Measurements from ENCODE around the gene GAB1. TPM values are rescaled to one million over a fixed set of nuclear protein-coding genes. Genes with fewer than 3 reads are reported as not detected.

GAB1 gene
- 5.1 and 8.7 TPM in 2 replicates for total RNA-seq

DNA sequence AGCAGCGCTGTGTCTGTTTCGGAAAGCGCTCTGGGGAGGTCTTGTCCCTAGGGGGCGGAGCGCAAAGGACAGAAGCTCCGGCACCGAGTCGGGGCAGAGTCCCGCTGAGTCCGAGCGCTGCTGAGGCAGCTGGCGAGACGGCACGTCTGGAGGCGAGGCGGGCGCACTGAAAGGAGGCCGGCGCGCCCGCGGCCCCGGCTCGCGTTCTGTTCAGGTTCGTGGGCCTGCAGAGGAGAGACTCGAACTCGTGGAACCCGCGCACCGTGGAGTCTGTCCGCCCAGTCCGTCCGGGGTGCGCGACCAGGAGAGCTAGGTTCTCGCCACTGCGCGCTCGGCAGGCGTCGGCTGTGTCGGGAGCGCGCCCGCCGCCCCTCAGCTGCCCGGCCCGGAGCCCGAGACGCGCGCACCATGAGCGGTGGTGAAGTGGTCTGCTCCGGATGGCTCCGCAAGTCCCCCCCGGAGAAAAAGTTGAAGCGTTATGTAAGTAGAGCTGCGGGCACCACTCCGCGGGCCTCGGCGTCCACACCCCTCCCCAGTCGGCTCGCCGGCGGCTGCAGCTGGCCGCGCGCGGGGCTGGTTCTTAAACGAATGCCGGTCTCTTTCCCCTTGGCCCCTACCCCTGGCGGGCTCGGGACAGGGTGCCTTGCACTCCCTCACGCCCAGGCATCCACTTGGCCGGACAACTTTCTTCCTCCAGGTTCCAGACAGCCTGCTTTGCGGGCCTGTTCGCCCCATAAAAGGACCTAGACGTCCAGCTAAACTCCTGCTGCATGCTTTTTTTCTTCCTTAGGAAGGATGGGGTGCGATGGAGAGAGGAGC, at the start of gene GAB1:
GAB1 (plus strand) TSS at position 96 of the 819 bp plus-strand sequence; CDS start at position 409, 313 bp downstream.

DNA sequence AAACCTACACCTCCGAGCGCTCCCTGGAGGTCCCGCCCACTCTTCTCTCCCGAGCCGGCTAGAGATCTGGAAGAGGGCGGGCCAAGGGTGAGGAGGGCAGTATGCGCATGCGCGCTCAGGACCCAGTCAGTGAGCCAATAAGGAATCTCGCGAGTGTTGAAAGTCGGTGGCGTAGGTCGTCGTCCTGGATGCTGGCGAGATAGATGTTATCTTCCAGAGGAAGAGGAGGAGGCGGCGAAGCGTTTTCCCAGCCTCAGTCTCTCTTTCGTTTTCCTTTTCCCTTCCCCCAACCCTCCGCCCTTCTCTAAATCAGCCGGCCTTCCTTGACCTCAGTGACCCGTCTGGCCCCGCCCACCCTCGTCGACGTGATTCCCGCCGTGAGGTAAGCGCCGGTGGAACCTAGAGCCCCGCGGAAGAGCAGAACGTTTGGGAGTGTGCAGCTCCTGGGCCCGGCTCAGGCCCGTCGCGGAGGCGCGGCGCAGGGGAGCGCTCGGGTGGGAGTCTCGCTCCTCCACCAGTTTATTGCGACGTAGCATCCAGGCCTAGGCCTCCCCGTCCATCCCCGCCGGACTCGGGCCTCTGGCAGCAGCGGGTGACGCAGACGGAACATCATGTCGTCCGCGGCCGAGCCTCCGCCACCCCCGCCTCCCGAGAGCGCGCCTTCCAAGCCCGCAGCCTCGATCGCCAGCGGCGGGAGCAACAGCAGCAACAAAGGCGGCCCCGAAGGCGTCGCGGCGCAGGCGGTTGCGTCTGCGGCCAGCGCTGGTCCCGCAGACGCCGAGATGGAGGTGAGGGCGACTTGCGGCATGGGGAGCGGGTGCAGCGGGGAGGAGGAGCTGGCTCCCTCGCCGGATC, 176.9 kb downstream of the GAB1 start, which contains the start of gene SMARCA5:
SMARCA5 (plus strand) TSS at position 389 of the 855 bp plus-strand sequence; CDS start at position 612, 223 bp downstream.

Other genes with a start within 250 kb of the GAB1 start
- gene USP38, start 152.0 kb upstream of the GAB1 start, total RNA-seq = 15.2 and 17.6 TPM in 2 replicates
- gene SMARCA5, start 176.8 kb downstream of the GAB1 start, total RNA-seq = 25.7 and 28.2 TPM in 2 replicates